HG03469 (cell line): ENCODE results near the gene HLA-F.

Experiments
- ATAC-seq: cut with Tn5 transposase; IDR thresholded peaks from one replicate; pipeline ENCODE4 v1.9.1; 2021; ENCODE audit warnings: mild to moderate bottlenecking, moderate library complexity, moderate number of reproducible peaks; ENCODE audit not compliant: unreplicated experiment

The HLA-F gene

DNA sequence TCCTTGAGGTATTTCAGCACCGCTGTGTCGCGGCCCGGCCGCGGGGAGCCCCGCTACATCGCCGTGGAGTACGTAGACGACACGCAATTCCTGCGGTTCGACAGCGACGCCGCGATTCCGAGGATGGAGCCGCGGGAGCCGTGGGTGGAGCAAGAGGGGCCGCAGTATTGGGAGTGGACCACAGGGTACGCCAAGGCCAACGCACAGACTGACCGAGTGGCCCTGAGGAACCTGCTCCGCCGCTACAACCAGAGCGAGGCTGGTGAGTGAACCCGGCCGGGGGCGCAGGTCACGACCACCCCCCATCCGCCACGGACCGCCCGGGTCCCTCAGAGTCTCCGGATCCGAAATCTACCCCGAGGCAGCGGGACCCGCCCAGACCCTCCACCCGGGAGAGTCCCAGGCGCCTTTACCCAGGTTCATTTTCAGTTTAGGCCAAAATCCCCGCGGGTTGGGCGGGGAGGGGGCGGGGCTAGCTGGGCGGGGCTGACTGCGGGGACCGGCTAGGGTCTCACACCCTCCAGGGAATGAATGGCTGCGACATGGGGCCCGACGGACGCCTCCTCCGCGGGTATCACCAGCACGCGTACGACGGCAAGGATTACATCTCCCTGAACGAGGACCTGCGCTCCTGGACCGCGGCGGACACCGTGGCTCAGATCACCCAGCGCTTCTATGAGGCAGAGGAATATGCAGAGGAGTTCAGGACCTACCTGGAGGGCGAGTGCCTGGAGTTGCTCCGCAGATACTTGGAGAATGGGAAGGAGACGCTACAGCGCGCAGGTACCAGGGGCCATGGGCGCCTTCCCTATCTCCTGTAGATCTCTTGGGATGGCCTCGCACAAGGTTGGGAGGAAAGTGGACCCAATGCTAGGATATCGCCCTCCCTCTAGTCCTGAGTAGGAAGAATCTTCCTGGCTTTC lies 693 bp downstream of the HLA-F start:
- ATAC-seq = no peak

- ATAC-seq = no peak
Measured at GRCh38 chr6:29724937-29725869, 2.0 kb downstream of the HLA-F start.

DNA sequence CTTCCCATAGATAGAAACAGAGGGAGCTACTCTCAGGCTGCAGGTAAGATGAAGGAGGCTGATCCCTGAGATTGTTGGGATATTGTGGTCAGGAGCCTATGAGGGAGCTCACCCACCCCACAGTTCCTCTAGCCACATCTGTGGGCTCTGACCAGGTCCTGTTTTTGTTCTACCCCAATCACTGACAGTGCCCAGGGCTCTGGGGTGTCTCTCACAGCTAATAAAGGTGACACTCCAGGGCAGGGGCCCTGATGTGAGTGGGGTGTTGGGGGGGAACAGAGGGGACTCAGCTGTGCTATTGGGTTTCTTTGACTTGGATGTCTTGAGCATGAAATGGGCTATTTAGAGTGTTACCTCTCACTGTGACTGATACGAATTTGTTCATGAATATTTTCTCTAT lies 2.8 kb downstream of the HLA-F start:
- ATAC-seq = no peak

DNA sequence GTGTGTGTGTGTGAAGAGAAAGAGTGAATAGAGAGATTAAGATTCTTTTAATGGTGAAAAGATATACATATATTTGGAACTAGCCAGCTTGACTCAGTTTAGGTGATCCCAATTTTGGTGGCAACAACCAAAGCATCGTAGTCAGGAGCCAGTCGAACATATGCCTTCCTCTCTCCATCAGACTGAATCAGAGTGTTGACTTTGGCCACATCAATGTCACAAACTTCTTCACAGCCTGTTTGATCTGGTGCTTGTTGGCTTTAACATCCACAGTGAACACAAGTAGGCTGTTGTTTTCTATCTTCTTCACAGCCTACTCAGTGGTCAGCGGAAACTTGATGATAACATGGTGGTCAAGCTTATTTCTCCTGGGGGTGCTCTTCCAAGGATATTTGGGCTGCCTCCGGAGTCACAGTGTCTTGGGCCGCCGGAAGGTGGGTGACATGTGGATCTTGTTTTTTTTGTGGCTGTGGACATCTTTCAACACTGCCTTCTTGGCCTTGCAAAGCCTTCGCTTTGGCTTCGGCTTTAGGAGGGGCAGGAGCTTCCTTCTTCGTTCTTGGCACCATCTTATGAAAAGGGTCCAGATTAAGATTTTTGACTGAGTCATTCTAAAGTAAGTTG lies 3.4 kb downstream of the HLA-F start:
- ATAC-seq = no peak

- ATAC-seq = no peak
Measured at GRCh38 chr6:29727637-29728036, 4.4 kb downstream of the HLA-F start.

DNA sequence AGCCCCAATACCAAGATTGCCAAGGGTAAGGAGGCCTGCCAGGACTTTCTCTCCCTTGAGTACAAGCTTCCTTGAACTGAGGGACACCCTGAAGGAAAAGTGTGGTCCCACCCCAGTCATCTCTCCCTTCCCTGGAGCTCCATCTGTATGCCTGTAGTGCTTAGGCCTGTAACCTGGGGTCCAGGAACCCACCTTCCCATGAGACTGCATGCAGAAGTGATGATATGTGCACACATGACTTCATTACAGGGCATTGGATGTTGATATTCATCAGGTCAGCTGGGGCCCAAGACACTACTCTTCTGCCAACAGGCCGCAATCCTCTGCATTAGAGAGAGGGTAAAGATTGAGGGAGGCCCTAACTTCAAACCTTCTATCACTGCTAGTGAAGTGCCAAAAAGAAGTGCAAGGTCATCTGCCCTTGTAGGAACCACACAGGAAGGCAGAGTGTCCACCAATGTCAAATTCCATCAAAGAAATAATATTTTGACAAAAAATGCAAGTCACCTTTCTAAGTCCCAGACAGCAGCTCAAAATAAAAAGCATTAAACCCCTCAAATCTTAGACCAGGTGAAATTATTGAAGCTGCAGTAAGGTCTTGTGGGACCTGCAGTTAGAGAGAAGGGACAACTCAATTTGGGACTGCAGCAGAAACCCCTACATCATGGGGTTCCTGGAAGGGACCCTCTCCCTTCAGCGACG lies 5.1 kb downstream of the HLA-F start:
- ATAC-seq = no peak

DNA sequence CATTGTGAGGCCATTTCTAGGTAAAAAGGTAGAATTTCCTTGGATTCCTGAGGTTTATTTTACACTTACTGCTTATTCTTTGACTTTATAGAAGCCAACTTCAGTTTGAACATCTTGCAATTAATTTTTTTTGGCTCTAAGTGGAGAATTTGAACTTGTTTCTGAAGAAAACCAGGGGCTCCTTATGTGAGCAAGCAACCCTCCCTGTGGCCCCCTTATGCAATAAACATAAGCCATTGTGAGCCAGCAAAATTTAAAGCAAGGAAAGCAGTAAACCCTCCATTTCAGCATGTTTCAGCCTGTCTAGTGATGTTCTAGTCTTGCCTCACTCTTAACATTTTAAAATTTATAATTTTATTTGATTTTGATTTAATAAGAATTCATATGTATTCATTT lies 5.6 kb downstream of the HLA-F start:
- ATAC-seq = no peak

DNA sequence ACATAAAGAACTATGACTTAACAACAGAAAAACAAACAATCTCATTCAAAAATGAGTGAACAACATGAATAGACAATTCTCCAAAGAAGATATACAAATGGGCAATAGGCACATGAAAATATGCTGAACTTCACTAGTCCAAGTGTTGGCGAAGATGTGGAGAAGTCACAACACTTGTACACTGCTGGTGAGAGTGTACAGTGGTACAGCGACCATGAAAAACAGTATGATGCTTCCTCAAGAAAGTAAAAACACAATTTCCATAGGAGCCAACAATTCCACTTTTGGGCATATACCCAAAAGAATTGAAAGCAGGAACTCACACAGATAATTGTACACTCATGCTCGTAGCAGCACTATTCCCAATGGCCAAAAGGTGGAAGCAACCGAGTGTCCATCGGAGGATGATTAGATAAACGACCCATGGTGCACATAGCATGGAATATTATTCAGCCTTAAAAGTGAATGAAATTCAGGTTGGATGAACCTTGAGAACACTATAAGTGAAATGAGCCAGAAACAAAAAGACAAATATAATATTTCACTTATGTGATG lies 6.6 kb downstream of the HLA-F start:
- ATAC-seq = no peak

DNA sequence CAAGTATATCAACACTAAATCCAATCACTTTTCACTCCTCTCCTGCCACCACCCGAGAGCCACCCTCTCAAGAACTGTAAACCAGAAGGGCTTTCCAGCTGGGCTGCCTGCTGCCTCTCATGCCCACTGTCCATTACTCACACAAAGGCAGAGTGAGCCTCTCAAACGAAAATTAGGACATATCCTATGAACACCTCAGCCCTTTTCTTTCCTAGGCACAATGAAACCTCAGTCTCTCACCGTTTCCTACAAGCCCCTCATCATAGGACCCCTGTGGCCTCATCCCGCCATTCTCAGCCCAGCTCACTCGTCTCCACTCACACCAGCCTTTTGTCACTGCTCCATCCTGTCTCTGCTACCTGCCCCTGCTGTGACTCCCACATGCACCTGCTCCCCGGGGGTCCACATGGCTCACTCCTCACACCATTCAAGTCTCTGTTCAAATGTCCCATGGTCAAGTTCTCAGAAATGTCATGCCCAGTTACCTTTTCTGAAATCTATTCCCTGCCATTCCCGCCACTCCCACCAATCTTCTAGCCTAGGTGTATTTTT lies 7.4 kb downstream of the HLA-F start:
- ATAC-seq = no peak

GRCh38 chr6:29731281-29731680 lies 8.0 kb downstream of the HLA-F start:
- ATAC-seq = no peak

GRCh38 chr6:29733057-29733456 lies 9.8 kb downstream of the HLA-F start:
- no peak for ATAC-seq

DNA sequence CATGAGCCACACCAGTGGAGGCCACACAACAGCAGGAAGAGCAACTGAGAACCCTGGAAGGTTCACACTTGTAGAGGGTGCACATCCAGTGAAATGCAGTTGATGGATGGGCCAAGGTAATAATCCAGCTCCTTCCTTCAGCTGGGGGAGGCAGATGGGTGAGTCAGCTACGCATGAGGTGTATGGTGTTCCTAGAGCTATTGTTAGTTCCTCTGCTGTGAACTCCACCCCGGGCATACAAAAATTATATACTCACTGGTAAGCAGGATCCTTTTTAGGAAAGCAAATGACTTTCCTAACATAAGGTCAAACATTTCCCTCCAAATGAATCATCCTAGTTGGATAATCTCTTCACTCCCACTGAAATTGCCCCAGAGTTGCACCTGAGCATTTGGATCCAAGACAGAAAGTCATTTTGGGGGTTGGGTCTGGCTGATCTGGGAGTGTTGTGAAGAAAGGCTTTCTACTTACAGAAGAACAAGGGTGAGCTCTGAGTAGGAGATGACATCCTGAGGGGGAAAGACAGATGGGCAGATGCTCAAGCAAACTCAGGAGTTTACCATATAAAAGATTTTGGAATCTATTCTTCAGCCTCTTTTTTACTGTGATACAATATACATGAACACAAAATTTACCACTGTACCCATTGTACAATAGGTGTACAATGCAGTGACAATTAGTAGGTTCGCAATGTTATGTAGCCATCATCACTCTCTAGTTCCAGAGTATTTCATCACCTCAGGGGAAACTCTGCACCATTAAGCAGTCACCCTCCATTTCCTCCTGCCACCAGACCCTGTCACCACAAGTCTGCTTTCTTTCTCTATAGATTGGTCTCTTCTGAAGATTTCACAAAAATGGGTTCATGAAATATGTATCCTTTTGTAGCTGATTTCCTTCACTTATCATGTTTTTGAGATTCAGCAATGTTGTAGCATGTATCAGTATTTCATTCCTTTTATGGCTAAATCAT lies 11.1 kb downstream of the HLA-F start:
- ATAC-seq = no peak

GRCh38 chr6:29736563-29736962 lies 13.3 kb downstream of the HLA-F start:
- ATAC-seq = no peak

DNA sequence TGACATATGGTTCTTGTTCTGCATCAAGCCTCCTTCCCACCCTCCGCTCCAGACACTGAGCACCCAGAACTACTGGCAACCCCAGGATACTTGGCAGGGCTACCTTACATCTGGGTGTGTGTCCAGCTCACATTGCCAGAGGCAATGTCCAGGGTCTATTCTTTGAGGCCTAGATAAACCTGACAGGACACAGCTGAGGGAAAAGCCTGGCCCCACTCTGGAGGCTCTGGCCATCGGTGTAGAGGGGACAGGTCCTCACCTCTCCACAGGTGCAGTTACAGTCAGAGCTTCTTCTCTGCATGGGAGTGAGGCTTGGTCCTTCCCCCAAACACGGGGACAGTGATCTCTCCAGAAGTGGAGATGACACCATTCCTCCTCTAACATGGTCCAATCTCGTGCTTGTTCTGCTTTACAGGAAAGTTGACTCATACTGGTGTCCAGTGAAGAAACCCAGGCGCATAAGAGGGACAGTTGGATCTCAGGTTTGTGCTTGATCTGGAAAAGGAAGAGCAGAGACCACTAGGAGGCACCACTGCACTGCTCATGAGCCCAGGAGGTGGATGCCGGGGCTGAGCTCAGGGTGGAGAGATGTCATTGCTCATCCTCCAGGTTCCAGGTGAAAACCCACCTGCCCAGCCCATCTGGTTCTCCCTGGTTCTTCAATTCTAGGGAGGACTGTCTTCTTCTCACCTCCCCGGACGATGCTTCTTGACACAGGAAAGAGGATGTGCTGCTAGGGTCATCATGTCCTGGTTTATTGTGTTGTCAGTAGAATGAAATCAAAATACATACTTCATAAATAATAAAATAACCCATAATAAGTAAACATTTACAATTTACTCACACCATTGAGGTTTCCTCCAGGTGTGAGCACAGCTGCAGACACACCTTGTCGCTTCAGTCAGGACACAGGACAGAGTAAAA lies 14.7 kb downstream of the HLA-F start:
- no peak for ATAC-seq

GRCh38 chr6:29739136-29739881 lies 16.1 kb downstream of the HLA-F start:
- no peak for ATAC-seq

DNA sequence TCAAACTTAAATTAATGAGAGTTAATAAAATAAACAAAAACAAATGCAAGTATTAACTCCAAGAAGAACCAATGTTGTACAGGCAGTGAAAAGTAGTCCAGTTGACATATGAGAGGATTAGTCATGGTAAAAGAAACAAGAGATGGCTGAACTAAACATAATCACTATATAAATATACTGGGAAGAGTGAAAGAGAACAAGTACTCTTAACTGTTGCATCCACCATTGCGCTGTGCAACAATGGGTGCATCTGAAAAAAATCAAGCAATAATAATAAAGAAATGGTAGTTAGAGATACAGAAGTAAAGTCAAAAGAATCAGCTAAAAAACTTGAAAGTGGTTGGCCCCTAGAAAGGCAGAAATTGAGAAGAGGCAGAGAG lies 16.6 kb downstream of the HLA-F start:
- no peak for ATAC-seq

GRCh38 chr6:29741592-29741991 lies 18.4 kb downstream of the HLA-F start:
- ATAC-seq = no peak
